Measurements from ENCODE around the gene MAB21L1.

The MAB21L1 gene

GRCh38 chr13:35475960-35476943 lies at the start of gene MAB21L1:
MAB21L1 (minus strand) TSS chr13:35476689; CDS start chr13:35476138, 551 bp downstream.
- peak within 1 kb of the TSS; percentile 87 for H3K4me3 ChIP-seq (ENCODE audit: low read length)

DNA sequence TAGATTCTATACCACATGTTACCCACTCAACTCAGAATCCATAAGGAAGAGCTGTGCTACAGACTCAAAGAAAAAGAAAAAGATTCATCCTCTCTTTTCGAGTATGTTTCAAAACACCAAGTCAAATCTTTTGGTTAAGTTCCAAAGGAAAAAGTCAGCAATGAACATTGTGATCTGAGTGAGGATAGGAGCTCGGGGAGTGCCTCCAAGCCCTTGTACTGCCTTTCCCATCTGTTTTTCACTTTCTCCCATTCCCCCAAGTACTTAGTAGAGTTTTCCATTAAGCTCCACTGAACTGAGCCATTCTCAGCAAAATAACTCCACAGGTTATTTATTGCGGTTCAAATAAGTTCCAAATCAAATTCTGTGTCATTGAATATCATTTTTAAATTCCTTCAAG lies 47.7 kb upstream of the MAB21L1 start:
- TF ChIP-seq, protein P1, sequence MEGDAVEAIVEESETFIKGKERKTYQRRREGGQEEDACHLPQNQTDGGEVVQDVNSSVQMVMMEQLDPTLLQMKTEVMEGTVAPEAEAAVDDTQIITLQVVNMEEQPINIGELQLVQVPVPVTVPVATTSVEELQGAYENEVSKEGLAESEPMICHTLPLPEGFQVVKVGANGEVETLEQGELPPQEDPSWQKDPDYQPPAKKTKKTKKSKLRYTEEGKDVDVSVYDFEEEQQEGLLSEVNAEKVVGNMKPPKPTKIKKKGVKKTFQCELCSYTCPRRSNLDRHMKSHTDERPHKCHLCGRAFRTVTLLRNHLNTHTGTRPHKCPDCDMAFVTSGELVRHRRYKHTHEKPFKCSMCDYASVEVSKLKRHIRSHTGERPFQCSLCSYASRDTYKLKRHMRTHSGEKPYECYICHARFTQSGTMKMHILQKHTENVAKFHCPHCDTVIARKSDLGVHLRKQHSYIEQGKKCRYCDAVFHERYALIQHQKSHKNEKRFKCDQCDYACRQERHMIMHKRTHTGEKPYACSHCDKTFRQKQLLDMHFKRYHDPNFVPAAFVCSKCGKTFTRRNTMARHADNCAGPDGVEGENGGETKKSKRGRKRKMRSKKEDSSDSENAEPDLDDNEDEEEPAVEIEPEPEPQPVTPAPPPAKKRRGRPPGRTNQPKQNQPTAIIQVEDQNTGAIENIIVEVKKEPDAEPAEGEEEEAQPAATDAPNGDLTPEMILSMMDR (conservative IDR thresholded peaks at IDR 0.05; ENCODE audit: low read length) = no peak
- DNase-seq (ENCODE audit: low read depth) = no peak
- H3K4me3 ChIP-seq (ENCODE audit: low read length) = no peak overlapping the region

More at GRCh38 chr13:35475960-35476943, at the start of gene MAB21L1:
- TF ChIP-seq, protein P1 (conservative IDR thresholded peaks at IDR 0.05; ENCODE audit: low read length) = no peak
- DNase-seq (ENCODE audit: low read depth) = peak; percentile 82

DNA sequence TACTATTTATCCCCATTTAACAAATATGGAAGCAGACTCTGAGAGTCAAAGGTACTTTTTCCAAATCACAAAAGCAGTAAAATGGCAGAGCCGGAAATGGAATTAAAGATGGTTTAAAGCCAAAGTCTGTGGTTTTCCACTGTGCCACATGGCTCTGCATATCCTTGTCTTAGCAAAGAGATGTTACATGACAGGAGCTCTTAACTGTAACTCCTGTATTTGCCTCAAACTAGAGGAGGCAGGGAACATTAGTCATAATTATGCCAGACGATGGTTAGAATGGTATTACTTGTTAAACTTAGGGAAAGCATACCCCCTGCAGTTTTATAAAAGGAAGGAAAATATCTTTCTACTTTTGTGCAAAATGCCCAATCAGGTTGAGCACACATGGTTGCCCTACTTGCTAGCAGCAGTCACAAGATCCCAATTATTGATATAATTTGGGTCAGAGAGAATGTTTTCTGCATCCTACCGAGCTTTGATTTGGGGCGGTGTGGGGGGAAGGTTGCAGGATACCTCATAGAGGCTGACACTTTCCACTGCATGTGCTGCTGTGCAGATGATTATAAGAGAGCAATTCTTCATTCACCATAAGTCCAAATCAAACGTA lies 42.0 kb upstream of the MAB21L1 start:
- no peak for DNase-seq (ENCODE audit: low read depth)
- TF ChIP-seq, protein P1 (conservative IDR thresholded peaks at IDR 0.05; ENCODE audit: low read length) = no peak
- H3K4me3 ChIP-seq (ENCODE audit: low read length) = no peak overlapping the region

DNA sequence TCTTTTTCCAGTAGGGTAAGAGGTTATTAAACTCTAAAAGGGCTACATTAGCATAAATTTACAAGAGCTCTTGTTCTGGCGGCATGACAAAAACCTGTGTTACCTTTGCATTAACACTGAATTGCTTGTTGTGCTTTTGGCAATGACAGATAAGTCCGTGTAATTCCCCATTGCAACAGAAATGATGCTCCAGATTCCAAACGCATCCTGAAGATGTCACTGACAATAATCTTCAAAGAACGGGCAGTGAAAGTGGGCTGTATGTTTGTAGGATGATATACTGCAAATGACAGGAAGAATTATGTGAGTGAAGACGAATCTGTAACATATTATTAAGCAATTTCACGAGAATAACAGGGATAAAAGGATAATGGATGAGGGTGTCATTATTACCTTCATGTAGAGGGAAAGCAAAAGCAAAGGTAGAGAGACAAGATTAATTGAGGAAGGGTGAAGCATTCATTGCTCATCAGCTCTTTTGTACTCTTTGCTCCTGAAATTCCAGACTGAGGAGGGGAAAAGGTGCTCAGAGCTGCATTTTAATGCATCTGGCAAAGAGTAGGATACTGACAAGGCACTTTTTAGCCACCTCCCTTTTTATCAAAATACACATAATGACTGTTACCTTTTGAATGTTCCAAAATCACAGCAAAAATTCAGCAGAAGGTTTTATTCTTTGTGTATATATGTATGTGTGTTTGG lies 38.5 kb upstream of the MAB21L1 start:
- TF ChIP-seq, protein P1 (conservative IDR thresholded peaks at IDR 0.05; ENCODE audit: low read length) = no peak
- no peak for DNase-seq (ENCODE audit: low read depth)
- H3K4me3 ChIP-seq (ENCODE audit: low read length) = no peak overlapping the region

DNA sequence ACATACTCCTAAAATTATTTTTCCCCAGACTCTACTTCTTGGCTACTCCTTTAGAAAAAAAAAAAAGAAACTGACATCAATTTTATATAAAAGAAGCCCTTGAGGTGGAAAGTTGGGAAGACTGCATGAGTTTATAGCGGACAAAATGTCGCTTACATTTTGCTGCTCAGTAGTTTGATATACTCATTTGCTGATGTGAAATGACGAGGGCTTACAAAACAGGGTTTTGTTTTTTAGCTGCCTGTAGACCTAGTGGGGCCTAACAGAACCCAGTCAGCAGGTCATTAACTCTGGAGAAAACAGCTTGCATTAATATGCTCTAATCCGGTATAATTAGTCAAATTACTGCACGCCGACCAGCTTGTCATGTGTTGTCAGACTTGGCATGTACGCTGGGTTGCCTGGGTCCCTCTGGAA lies 37.6 kb upstream of the MAB21L1 start:
- no peak overlapping the region for H3K4me3 ChIP-seq (ENCODE audit: low read length)
- TF ChIP-seq, protein P1 (conservative IDR thresholded peaks at IDR 0.05; ENCODE audit: low read length) = no peak
- DNase-seq (ENCODE audit: low read depth) = no peak

- peak; percentile 93 for DNase-seq (ENCODE audit: low read depth)
- TF ChIP-seq, protein P1 (conservative IDR thresholded peaks at IDR 0.05; ENCODE audit: low read length) = no peak
- no peak overlapping the region for H3K4me3 ChIP-seq (ENCODE audit: low read length)
These were observed 35.9 kb upstream of the MAB21L1 start for GRCh38 chr13:35512271-35512920.
